DMS114 treated with DMSO at 0.1 percent for 48 hours (cell line): ENCODE results near the gene TEAD1.

ENCODE experiments used
- DNase-seq: peaks from one replicate; lab custom pipeline; 2025; ENCODE audit not compliant: unreplicated experiment; lab: John Stamatoyannopoulos, UW

TEAD1 gene

DNA sequence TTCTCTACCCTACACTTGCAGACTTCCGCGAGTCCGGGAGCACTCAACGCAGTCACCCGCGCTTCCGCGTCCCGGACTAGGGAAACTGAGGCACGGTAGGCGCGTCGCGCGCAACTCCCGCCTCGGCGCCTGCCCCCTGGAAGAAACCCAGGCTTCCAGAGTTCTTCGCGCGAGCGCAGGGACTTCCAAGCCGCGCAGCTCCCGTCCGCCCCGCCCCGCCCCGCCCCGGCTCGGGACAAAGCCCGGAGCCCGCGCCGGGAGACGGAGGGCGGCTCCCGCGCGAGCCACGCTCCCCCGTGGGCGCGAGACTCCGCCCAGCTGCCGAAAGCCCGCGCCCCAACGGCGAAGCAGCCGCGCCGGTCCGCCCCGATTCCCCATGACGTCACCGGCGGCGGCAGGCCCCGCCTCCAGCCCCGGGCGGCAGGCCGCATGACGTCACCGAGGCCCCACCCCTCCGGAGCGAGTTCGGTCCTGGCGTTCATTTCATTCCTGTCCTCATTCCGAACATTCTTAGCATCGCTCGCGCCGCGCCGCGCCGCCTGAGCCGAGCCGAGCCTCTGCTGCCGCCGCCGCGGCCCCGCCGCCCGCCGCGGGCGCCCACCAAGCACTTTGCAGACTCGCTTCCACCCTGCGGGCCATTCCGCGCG is at the start of gene TEAD1:
TSS of gene TEAD1 (plus strand) at position 498 of the 647 bp plus-strand sequence.
- peak; percentile 50 for DNase-seq

DNA sequence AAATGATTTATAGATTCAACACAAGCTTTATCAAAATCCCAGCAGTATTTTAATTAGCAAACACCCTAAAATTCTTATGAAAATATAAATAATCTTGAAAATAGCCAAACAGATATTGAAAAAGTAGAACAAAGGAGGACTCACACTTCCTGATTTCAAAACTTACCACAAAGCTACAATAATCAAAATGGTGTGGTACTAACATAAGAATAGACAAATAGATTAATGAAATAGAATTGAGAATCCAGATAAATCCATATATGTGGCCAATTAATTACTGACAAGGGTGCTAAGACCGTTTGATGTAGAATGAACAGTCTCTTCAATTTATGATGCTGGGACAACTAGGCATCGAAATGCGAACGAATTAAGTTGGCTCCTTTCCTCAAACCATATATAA is 49.6 kb upstream of the TEAD1 start:
- DNase-seq, result no peak

DNA sequence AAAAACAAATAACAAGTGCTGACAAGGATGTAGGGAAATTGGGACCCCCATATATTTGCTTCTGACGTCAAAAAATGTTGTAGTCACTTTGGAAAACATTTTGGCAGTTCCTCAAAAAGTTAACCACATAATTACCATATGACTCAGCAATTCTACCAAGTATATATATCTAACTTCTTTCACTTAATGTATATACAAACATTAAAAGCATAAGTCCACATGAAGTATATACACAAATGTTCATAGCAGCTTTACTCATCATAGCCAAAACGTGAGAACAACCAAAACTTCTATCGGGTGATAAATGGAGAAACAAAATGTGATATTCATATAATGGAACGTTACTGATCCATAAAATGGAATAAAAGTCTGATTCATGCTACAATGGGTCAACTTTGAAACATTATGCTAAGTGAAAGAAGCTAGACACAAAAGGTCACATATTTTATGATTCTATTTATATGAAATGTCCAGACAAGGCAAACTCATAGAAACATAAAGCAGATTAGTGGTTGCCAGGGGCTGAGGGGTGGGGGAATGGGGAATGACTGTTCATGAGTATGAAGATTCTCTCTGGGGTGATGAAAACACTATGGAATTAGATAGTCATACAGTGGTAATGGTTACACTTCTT is 48.7 kb upstream of the TEAD1 start:
- DNase-seq, result no peak

DNA sequence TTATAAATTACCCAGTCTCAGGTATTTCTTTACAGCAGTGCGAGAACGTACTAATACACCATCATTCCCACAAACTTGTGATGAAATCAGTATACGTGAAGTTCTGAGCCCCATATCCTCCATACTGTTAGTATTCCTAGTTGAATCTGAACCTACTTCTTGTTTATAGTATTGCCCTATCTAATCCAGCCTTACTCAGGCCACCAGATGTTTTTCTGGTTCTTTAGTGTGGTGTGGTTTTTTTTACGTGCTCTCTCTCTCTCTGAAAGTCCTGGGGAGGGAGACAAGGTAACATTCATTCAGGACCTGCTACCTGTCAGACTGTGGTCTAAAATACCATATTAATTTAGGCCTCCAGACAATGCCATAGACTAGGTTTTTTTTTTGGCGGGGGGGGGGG is 47.6 kb upstream of the TEAD1 start:
- no peak for DNase-seq

DNA sequence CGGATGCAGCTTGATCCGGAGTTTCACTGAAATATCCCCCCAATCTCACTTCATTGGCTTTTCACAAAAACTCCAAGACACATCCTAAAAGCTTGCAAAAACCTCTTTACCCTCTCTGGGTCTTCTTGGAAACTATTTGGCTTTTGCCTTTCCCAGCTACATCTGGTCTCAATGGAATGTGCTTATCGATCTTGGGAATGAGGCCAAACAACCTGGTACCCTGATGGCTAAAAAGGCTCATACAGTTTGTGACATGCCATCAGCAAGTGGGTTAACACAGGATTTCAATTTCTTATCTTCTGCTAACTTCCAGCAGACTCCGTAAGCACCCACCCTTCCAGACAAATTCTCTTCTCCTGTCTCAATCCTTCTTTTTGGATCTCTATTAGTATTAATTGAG is 45.9 kb upstream of the TEAD1 start:
- no peak for DNase-seq

DNA sequence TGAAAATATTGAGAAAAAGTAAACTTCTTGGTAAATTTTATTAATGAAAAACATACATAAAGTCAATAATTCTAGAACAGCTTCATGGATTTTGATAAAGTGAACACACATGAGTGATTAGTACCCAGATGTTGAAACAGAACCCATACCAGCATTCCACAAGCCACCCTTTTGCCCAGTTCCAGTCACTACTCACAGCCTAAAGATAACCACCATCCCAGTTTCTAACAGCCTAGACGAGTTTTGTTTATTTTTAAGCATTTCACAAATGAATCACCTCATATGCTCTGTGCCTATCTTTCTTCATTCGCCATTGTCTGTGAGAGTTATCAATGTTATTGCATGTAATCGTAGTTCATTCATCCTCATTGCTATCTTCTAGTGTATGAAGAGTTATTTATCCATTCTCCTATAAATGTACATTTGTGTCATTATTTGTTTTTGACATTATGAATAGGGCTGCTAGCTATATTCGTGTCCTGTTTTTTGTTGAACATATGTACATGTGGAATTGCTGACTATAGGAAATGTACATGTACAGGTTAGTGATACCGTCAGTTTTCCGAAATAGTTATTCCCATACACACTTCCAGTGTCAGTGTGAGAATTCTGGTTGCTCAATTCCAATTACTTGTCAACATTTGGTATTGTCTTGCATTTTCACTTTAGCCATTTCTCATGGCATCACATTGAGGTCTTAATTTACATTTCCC is 44.5 kb upstream of the TEAD1 start:
- DNase-seq, result no peak

DNA sequence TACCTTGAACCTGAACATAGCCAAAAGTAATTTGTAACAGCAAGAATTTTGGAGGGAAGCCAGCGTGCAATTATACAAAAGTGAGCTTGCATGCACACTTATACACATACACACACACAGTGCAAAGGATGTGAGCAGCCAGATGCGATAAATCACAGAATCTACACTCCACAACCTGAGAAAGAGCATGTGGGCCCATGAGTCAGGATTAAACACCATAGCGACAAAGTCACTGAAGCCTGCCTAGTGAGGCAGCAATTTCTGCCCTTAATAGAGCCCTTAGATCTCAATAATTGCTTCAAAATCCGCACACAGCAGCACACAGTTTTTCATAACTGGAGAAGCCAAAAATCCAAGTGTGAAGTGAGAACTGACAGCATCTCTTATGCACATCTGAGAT is 42.6 kb upstream of the TEAD1 start:
- DNase-seq, result no peak

DNA sequence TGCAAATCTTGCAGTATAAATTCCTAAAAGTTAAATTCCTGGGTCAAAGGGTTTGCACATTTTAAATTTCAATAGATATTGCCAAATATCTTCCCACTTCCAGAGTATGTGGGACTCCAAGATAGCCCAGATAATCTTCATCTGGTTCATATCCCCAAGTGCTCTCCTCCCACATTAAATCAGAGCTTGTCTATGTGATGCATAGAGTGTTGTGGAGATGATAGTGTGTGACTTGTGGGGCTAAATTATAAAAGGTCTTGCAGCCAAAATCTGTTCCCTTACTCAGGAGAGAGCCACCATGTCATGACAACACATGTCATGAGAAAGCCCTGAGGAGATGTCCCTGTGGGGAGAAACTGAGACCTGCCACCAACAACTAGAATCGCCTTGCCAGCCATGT is 39.9 kb upstream of the TEAD1 start:
- DNase-seq, result no peak

DNA sequence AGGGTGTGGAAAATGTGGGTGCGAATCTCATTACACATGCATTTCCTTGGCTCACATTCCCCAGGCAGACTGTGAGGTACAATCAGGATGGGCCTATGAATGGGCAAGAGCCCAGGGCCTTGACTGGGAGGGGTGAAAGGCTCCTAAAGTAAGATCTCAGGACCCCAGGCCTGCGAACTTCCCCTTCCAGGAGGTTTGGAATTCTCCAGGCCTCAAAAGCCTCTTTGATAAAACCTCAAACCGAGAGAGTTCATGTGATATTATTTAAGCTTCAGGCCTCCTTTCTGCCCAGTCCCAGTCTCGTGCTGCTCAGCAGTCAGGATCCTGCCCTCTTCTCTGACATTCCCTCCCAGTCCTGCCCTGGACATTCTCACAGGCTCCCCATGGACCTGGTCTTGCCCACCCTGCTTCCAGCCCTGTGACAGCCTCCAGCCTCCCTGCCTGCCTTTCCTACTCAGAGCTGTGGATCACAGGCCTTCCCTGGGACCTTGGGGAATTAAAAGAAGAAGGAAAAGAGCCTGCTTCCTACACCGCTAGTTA is 37.3 kb upstream of the TEAD1 start:
- no peak for DNase-seq

DNA sequence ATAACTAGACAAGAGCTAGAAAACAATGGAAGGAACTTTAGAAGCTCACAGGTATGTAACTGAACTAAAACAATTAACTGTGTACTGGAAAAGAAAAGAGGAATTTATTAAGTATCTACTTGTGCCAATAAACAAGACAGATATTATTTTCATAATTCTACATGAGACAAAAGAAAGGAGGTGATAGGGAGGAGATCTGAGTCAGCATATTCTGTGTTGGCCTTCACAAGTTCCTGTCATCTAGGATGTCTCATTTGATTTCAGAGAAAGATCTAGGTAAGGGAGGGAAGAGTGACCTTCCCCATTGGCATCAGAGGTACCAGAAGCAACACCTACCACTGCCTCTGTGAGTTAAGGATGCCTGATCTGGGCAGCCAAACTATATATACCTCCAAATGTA is 34.8 kb upstream of the TEAD1 start:
- no peak for DNase-seq

DNA sequence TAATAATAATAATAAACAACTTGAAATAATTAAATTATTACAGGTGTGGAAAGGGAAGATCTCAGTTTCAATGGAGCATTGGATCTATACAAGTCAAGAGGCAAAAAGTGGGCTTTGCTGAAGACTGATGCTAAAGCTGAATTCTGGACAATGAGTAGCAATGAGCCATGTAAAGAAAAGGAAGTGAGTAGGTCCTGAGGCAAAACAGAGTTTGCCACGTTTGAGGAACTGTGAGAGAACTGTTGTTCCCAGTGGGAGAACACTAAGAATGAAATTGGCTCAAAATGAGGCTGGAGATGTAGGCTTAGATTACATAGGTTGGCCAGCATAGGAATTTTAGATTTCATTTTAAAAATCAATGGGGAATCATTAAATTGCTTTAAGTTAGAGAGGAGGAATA is 33.9 kb upstream of the TEAD1 start:
- no peak for DNase-seq

DNA sequence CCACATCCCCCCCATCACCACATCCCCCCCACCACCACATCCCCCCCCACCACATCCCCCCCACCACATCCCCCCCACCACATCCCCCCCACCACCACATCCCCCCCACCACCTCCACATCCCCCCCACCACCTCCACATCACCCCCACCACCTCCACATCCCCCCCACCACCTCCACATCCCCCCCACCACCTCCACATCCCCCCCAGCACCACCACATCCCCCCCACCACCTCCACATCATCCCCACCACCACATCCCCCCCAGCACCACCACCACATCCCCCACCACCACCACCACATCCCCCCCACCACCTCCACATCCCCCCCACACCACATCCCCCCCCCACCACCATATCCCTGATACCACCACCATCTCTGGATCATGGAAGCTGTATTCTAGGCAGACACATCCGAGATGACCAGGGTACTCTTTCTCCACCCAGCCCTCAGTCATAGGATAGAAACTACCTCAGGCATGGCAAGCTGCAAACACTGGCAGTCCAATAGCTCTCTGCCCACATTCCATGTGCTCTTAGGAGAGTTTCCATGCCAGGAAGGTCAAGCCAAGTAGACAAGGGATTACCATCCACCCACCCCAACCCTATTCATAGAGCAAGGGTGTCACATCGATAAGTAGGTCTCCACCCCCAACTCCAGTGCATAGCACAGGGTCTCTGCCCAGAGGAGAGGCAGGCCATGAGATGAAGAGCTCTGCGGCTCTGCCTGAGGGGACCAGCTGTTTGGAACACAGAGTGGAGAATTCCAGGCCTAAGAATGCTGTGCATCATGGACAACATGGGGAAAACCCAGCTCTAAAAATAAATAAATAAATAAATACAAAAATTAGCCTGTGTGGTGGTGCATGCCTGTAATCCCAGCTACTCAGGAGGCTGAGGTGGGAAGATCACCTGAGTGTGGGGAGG is 33.0 kb upstream of the TEAD1 start:
- no peak for DNase-seq

DNA sequence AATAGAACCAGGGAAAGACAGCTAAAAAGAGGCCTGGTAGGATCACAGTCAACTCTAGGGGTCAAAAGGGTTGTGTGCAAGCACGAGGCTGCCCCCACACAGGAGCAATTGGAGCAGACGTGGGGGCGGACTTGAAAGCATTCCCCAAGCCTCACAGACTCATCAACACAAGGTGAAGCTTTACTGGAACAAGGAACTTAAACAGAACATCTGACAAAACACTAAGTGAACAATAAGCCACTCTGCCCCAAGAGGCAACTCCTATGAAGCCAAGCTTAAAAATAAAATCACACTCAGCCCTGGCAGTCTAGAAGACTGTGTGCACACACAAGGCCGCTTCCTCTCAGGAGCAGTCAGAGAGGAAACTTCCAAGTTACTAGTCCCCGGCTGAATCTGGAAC is 32.2 kb upstream of the TEAD1 start:
- DNase-seq, result no peak

DNA sequence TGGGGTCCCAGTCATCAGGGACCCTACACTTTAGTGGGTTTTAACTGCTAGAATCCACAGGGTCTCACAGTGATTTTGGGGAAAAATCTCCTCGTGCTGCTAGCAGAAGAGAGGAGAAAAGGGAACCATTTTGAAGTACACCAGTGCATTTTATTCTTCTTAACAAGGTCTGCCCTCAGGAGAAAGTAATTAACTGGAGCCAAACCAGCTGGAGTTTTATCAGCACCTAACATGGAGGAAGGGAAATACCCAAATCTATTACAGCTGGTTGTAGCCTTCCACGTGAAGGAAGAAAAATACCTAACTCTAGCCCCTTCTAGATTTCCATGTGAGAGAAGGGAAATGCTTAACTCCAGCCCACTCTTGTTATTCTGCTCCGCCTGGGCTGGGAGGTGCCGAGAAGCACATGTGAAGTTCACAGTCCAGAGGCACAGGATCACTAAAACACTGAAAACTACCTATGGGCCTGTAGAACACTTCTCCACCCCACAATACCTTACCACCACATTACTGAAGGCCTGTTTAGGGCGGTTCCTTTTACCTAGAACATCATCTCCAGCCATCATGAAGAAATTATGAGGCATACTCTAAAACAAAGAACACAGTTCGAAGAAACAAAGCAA is 31.3 kb upstream of the TEAD1 start:
- no peak for DNase-seq

DNA sequence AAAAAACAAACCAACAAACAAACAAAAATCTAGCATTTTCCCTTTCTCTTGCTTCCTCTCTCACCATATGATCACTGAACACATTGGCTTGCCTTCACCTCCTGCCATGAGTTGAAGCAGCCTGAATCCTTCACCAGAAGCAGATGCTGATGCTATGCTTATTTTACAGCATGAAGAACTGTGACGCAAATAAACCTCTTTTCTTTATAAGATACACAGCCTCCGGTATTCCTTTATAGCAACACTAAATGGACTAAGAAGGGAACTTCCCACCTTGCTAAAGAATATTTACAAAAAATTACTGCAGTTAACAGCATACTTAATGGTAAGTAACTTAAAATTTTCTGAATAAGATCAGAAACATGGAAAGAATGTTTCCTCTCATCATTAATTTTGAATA is 27.7 kb upstream of the TEAD1 start:
- DNase-seq, result no peak

DNA sequence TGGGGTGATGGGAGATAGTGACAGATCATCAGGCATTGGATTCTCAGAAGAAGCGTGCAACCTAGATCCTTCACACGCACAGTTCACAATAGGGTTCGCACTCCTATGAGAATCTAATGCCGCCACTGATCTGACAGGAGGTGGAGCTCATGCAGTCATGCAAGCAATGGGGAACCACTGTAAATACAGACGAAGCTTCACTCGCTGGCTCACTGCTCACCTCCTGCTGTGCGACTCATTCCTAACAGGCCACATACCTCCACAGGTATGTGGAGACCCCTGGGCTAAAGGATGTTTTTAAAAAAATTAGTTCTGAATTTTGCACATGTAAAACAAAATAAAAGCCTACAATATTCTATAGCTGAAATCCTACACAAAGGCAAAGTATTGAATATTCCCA is 20.5 kb upstream of the TEAD1 start:
- DNase-seq, result no peak

DNA sequence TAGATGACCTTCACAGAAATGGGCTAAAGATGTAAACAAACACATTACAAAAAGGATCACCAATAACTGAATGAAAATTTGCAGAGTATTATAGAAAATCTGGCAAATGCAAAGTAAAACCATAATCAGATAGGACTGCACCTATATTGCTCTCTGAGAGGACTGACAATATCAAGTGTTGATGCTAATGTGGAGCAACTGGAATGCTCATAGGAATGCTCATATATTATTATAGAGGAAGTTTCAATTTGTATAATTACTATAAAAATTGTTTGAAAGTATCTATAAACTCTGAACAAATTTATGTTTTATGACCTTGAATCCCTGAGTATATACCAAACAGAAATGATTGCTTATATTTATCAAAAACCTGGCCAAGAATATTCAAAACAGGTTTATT is 18.4 kb upstream of the TEAD1 start:
- DNase-seq, result no peak

DNA sequence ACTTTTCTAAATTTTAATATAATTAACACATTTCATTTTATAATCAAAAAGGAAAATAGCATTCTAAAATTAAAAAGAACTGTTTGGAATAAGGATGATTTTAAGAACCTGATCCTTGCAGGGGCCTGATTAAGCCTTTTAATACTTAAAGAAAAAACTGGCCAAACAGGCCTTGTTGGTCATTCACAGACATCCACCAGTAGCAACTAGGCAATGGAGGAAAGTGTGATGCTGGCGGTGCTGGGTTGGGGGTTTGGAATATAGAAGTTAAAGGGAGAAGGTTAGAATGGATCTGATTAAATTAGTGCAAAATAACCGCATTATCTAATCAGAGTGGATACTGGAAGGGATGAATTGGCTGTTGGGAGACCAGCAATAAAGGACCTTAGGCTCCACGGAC is 16.9 kb upstream of the TEAD1 start:
- no peak for DNase-seq

DNA sequence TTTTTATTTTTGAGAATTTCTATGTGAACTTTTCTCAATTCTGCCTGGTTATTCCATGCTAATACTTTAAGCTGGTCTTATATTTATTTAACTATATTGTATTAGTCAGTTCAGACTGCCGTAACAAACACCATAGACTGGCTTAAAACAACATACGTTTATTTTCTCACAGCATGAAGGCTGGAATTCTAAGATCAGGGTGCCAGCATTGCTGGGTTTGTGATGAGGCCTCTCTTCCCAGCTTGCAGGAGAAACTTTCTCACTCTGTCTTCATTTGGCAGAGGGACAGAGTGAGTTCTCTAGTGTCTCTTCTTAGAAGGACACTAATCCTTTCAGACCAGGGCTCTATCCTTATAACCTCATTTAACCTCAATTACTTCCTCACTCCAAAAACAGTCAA is 16.2 kb upstream of the TEAD1 start:
- no peak for DNase-seq

DNA sequence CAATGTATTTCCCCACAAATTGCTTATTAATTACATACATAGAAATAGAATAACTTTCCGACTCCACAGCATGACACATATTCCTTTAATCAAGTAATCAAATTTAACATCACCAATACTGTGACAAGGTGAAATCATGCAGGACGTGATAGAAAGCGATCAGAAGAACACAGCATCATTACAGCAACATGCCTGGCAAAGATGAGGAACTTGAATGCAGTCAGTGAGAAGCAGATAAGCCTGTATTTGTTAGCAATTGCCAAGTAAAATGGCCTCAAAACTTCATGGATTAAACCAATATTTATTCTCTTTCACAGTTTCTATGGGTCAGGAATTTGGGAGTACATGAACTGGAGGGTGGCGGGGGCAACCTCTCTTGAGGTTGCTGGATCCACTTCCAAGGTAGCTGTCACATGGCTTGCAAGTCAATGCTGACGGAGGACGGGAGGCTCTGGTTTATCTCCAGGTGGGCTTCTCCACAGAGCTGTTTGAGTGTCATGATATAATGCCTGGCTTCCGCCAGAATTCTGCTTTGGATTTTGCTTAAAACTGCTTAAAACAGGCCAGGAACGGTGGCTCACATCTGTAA is 12.0 kb upstream of the TEAD1 start:
- DNase-seq, result no peak
